H1 (cell line): ENCODE data around the gene ANXA9. TPM values are rescaled to one million over a fixed set of nuclear protein-coding genes. Genes with fewer than 3 reads are reported as not detected.

Experiments used
- ATF2 ChIP-seq: IDR thresholded peaks from 2 replicates; pipeline ENCODE4 v1.6.1; 2012; ENCODE audit warnings: low read length, inconsistent platforms
- CBX8 ChIP-seq: fragments of 300-800, 300-1000 bp; sonication (generic); IDR thresholded peaks from 2 replicates; pipeline ENCODE4 v1.7.1; 2016; ENCODE audit warnings: low read depth, low read length, borderline replicate concordance
- polyA plus RNA-seq, 7 experiments: library from polyadenylated mRNA; depleted of rRNA in 3 of 7; stranded (reverse) in 5 of 7; unstranded in 2 of 7; fragments of >200 nt in 5 of 7; fragments of 200-250 nt in 2 of 7; gene quantifications; 1 replicate in 5 of 7; 2 replicates in 1 of 7; 4 replicates in 1 of 7; pipeline versions ENCODE4 v1.2.1 to v1.2.3, GENCODE V29; 2011 to 2013; ENCODE audit warnings: missing spikeins in 2 of 7, mixed read lengths in 2 of 7
- total RNA-seq: library from RNA; stranded (reverse); fragmentation: NEBNext Ultra II Directional; extraction: Animal tissue kit (Norgen Biotek cat#: 25700); gene quantifications from 2 replicates; pipeline ENCODE4 v1.2.1, GENCODE V29; 2021

The ANXA9 gene
- total and polyA plus RNA-seq, 2 of the 8 experiments (the other 6 are each of a cell fraction or from before 2014, with no cell fraction given), result 1.8 to 3.5 TPM

GRCh38 chr1:150961756-150962155 lies 20.3 kb upstream of the ANXA9 start (continued):
- TF ChIP-seq CBX8 (no peak), ATF2 (no peak)
- TF ChIP-seq, all 59 proteins: peak for 0
